K562 (cell line): Measurements from ENCODE around the gene NT5C3B. TPM values are rescaled to one million over a fixed set of nuclear protein-coding genes. Genes with fewer than 3 reads are reported as not detected.

Experiments
- ATAC-seq: fragments of 200-7000 bp; cut with Tn5 transposase; 3 replicates; pipeline ENCODE4 v1.9.1; 2020; ENCODE audit warnings: moderate library complexity
- Bru-seq: library from RNA; stranded (reverse); fragments of 400-500 nt; gene quantifications from one replicate; lab custom pipeline; 2021; lab: Mats Ljungman, UMichigan
- BruChase-seq, 2 experiments: library from RNA; stranded (reverse); fragments of 400-500 nt; gene quantifications; one replicate each; lab custom pipeline; 2021; lab: Mats Ljungman, UMichigan
- BruUV-seq: library from RNA; stranded (reverse); fragments of 400-500 nt; replicated peaks from 2 replicates; lab custom pipeline; 2021; lab: Mats Ljungman, UMichigan
- CTCF ChIA-PET: fragments of 300-600 bp; formaldehyde crosslinking; extraction: SDS; loops from one replicate; lab custom pipeline; 2021; ENCODE audit warnings: low intra/inter-chr PET ratio; lab: Yijun Ruan, JAX
- POLR2A ChIA-PET: fragments of 300-600, 350-650 bp; sonication (Branson Sonifier 250); formaldehyde crosslinking; extraction: SDS; loops from one replicate; lab custom pipeline; 2021; ENCODE audit warnings: antibody characterized with exemption, inconsistent platforms; lab: Yijun Ruan, JAX
- DNase-seq, 4 experiments: peaks; one replicate each; pipeline versions ENCODE4 v3.0.0 to v3.0.0-alpha.2; 2011 to 2018; ENCODE audit warnings: low spot score in 3 of 4, mixed read lengths in 3 of 4; ENCODE audit errors: extremely low read depth in 1 of 4
- FAIRE-seq: peaks from 2 replicates; lab custom pipeline; 2011; peaks lifted over from hg19 to GRCh38; lab: Jason Lieb, UNC
- H2AFZ ChIP-seq: 2 replicates; pipeline ENCODE4 v1.6.0; 2011; ENCODE audit warnings: low read depth, low read length, control low read depth, inconsistent platforms
- H3K27ac ChIP-seq: fragments of 200-600 bp; 3 replicates; pipeline ENCODE4 v1.8.0; 2011; ENCODE audit warnings: low read depth, mild to moderate bottlenecking, control low read depth, inconsistent platforms, low read length, moderate library complexity, mixed read lengths; ENCODE audit errors: extremely low read depth
- H3K27me3 ChIP-seq, 2 experiments: fragments of 300-600 bp in 1 of 2; 2 replicates in 1 of 2; 3 replicates in 1 of 2; pipeline versions ENCODE4 v1.6.0 to v1.8.0; 2011; ENCODE audit warnings: inconsistent platforms in 2 of 2, low read length in 2 of 2, mild to moderate bottlenecking in 1 of 2, mixed read lengths in 1 of 2, moderate library complexity in 1 of 2; ENCODE audit not compliant: control insufficient read depth in 2 of 2, insufficient read depth in 2 of 2
- H3K36me3 ChIP-seq: fragments of 300-600 bp; 3 replicates; pipeline ENCODE4 v1.8.0; 2011; ENCODE audit warnings: mild to moderate bottlenecking, low read length, inconsistent platforms; ENCODE audit not compliant: control insufficient read depth, insufficient read depth
- H3K4me1 ChIP-seq, 2 experiments: fragments of 200-600 bp in 1 of 2; replicated peaks in 1 of 2; 2 replicates in 1 of 2; 3 replicates in 1 of 2; pipeline versions ENCODE4 v1.5.1 to v1.8.0; 2011; ENCODE audit warnings: inconsistent platforms in 2 of 2, low read length in 2 of 2, mild to moderate bottlenecking in 1 of 2, mixed read lengths in 1 of 2, moderate library complexity in 1 of 2; ENCODE audit not compliant: control insufficient read depth in 2 of 2, insufficient read depth in 2 of 2
- H3K4me2 ChIP-seq: 2 replicates; pipeline ENCODE4 v1.6.1; 2011; ENCODE audit warnings: low read length, control low read depth, inconsistent platforms, mixed read lengths; ENCODE audit not compliant: insufficient read depth
- H3K4me3 ChIP-seq: fragments of 200-600 bp; sonication (generic), shearing (Covaris generic); 2 replicates; pipeline ENCODE4 v1.5.1; 2016; ENCODE audit warnings: control low read depth, inconsistent platforms
- H3K79me2 ChIP-seq: fragments of 200-600 bp; 3 replicates; pipeline ENCODE4 v1.8.0; 2011; ENCODE audit warnings: low read length, inconsistent platforms; ENCODE audit not compliant: control insufficient read depth, insufficient read depth
- H3K9ac ChIP-seq, 2 experiments: 2 replicates each; pipeline versions ENCODE4 v1.6.0 to v1.6.1; 2011; ENCODE audit warnings: low read depth in 2 of 2, low read length in 2 of 2, control low read depth in 1 of 2, inconsistent platforms in 1 of 2, mild to moderate bottlenecking in 1 of 2, mixed read lengths in 1 of 2; ENCODE audit not compliant: insufficient read depth in 1 of 2
- H3K9me1 ChIP-seq: one replicate; pipeline ENCODE4 v1.6.0; 2011; ENCODE audit warnings: inconsistent platforms, mild to moderate bottlenecking, low read length, moderate library complexity; ENCODE audit not compliant: control insufficient read depth, insufficient read depth
- H3K9me3 ChIP-seq: replicated peaks from 2 replicates; pipeline ENCODE4 v1.5.1; 2011; ENCODE audit warnings: low read depth, low read length, inconsistent platforms; ENCODE audit not compliant: control insufficient read depth, insufficient read depth
- H4K20me1 ChIP-seq: replicated peaks from 2 replicates; pipeline ENCODE4 v1.6.1; 2011; ENCODE audit warnings: low read length, inconsistent platforms, mixed read lengths; ENCODE audit not compliant: control insufficient read depth, insufficient read depth
- CXXC5 ChIP-seq: fragments of 250-450 bp; sonication (Bioruptor Pico); IDR thresholded peaks from 2 replicates; pipeline ENCODE4 v1.8.0; 2022; ENCODE audit warnings: inconsistent platforms, mild to moderate bottlenecking, moderate library complexity
- JUNB ChIP-seq: fragments of 450-650 bp; formaldehyde crosslinking; conservative IDR thresholded peaks from 2 replicates; pipeline ENCODE4 v1.4.0; 2020; ENCODE audit warnings: mild to moderate bottlenecking
- MNT ChIP-seq, 2 experiments: fragments of 450-650 bp; conservative IDR thresholded peaks; 2 replicates each; pipeline ENCODE4 v1.6.1; 2017; ENCODE audit warnings: mild to moderate bottlenecking in 2 of 2, moderate library complexity in 2 of 2
- PHF8 ChIP-seq: fragments of 200-600 bp; sonication (generic); IDR thresholded peaks from 2 replicates; pipeline ENCODE4 v1.6.1; 2012; ENCODE audit warnings: mixed run types, mild to moderate bottlenecking, inconsistent platforms, low read length, moderate library complexity, borderline replicate concordance
- POLR2G ChIP-seq: fragments of 200-400 bp; formaldehyde crosslinking; IDR thresholded peaks from 2 replicates; pipeline ENCODE4 v1.6.1; 2017; ENCODE audit warnings: low read depth, mild to moderate bottlenecking, antibody characterized with exemption, low read length, moderate library complexity
- TAF1 ChIP-seq: IDR thresholded peaks from 2 replicates; pipeline ENCODE4 v1.6.1; 2011; ENCODE audit warnings: mild to moderate bottlenecking, low read length, moderate library complexity; ENCODE audit not compliant: insufficient read depth, control insufficient read depth, severe bottlenecking; ENCODE audit errors: extremely low read depth
- ZNF384 ChIP-seq: IDR thresholded peaks from 2 replicates; pipeline ENCODE4 v1.6.1; 2012; ENCODE audit warnings: low read depth, low read length, improper control_type of control experiment
- ZNF395 ChIP-seq: fragments of 200-800 bp; sonication (Bioruptor generic); IDR thresholded peaks from 2 replicates; pipeline ENCODE4 v1.6.1; 2017; ENCODE audit warnings: missing genetic modification characterization, missing compliant biosample characterization
- WGBS: fragments of 100-300 bp; shearing (Covaris generic); methylation state at CpG from one replicate; pipeline ENCODE4 v1.1.6; 2016; ENCODE audit warnings: low coverage, mixed read lengths; ENCODE audit not compliant: insufficient coverage; ENCODE audit errors: missing lambda C conversion rate; 5-methylcytosine and 5-hydroxymethylcytosine counted together
- in situ Hi-C: fragments of 300-500 bp; cut with MboI; formaldehyde crosslinking; loops from 4 replicates; pipeline ENCODE4 v1.15.0; 2018; ENCODE audit warnings: inconsistent platforms, mixed read lengths
- intact Hi-C: fragments of 100-400 bp; cut with micrococcal nuclease; formaldehyde crosslinking; loops from 2 replicates; pipeline ENCODE4 v1.14.2; 2022
- long read RNA-seq, 3 experiments: library from polyadenylated mRNA in 2 of 3; library from RNA in 1 of 3; unstranded in 2 of 3; stranded (forward) in 1 of 3; transcript quantifications; one replicate each; pipeline ENCODE4 v2.0.0, GENCODE V29; 2019 to 2022
- polyA minus RNA-seq, 3 experiments: library from RNA; depleted of rRNA, polyadenylated mRNA; stranded (reverse); fragments of >200 nt; gene quantifications; 2 replicates each; pipeline ENCODE4 v1.2.3, GENCODE V29; 2011
- polyA plus RNA-seq, 8 experiments: library from polyadenylated mRNA; depleted of rRNA in 4 of 8; stranded (reverse) in 5 of 8; unstranded in 3 of 8; fragments of >200 nt; fragmentation: Nextera tagmentation in 2 of 8; fragmentation: Illumina TruSeq in 1 of 8; extraction: Ambion mirVana in 2 of 8; extraction: Trizol in 1 of 8; gene quantifications; 2 replicates each; pipeline versions ENCODE4 v1.2.1 to v1.2.3, GENCODE V29; 2011 to 2014; ENCODE audit warnings: inconsistent platforms in 1 of 8, missing spikeins in 1 of 8
- total RNA-seq, 7 experiments: library from RNA; depleted of rRNA in 6 of 7; stranded (reverse); fragments of >200 nt in 6 of 7; fragmentation: Illumina TruSeq in 2 of 7; extraction: Trizol in 2 of 7; gene quantifications; 2 replicates each; pipeline versions ENCODE4 v1.2.1 to v1.2.3, GENCODE V29; 2011 to 2021; ENCODE audit warnings: low replicate concordance in 1 of 7

NT5C3B gene
- 92.4 and 177 TPM in 2 replicates for total RNA-seq (2011; cell fraction: chromatin; rRNA removed; ENCODE audit: low replicate concordance)
- 104 and 115 TPM in 2 replicates for total RNA-seq (2011; cell fraction: nucleolus; rRNA removed)
- 81.6 and 114 TPM in 2 replicates for total RNA-seq (2011; cell fraction: nucleoplasm; rRNA removed)
- 91.7 and 116 TPM in 2 replicates for total RNA-seq (2014; rRNA removed)
- 85.0 and 90.4 TPM in 2 replicates for total RNA-seq (2014; rRNA removed; fragmentation: Illumina TruSeq; extraction: Trizol)
- 72.2 and 74.5 TPM in 2 replicates for total RNA-seq (2015; rRNA removed; fragmentation: Illumina TruSeq; extraction: Trizol)
- total RNA-seq (2021) = 80.6 and 82.6 TPM in 2 replicates
- 89.5 and 166 TPM in 2 replicates for polyA plus RNA-seq (2011; rRNA removed)
- 96.2 and 122 TPM in 2 replicates for polyA plus RNA-seq (2011; cell fraction: cytosol; rRNA removed)
- 125 and 160 TPM in 2 replicates for polyA plus RNA-seq (2011; cell fraction: nucleus; rRNA removed)
- 75.6 and 85.4 TPM in 2 replicates for polyA plus RNA-seq (2012)
- polyA plus RNA-seq (2014; fragmentation: Illumina TruSeq; extraction: Trizol) = 119 and 127 TPM in 2 replicates
- 10 to 100 TPM in 1 of 2 experiments, 1 to 10 TPM in 1; 2.0 to 10.8 TPM for polyA plus RNA-seq (2014; fragmentation: Nextera tagmentation; extraction: Ambion mirVana)
- 96.7 and 98.3 TPM in 2 replicates for polyA plus RNA-seq (2014; rRNA removed)
- polyA minus RNA-seq (2011; rRNA and poly(A)+ RNA removed) = 76.2 and 124 TPM in 2 replicates
- polyA minus RNA-seq (2011; cell fraction: cytosol; rRNA and poly(A)+ RNA removed) = 30.3 and 44.0 TPM in 2 replicates
- polyA minus RNA-seq (2011; cell fraction: nucleus; rRNA and poly(A)+ RNA removed) = 28.5 and 42.4 TPM in 2 replicates
- Bru-seq, nascent RNA = percentile 76 among the genes with signal in this experiment
- BruChase-seq, experiment 1, labeled RNA remaining after a 2-hour chase = percentile 66 among the genes with signal in this experiment
- BruChase-seq, experiment 2, labeled RNA remaining after a 6-hour chase = percentile 68 among the genes with signal in this experiment
- long read RNA-seq, experiment 1, transcript NT5C3B-216 (8 exons, 1,534 nt) = major isoform, 110 of 207 reads
- long read RNA-seq, experiment 1, transcript NT5C3B-201 (7 exons, 1,253 nt) = minor isoform, 16 of 207 reads
- long read RNA-seq, experiment 1, transcript NT5C3B-203 (9 exons, 975 nt) = minor isoform, 12 of 207 reads
- long read RNA-seq, experiment 1, partial matches to known transcripts = 16 of 207 reads
- long read RNA-seq, experiment 1, other reads (novel, unspliced or antisense) = 50 of 207 reads
- long read RNA-seq, experiment 2, transcript NT5C3B-216 (8 exons, 1,534 nt) = major isoform, 51 of 113 reads
- long read RNA-seq, experiment 2, transcript NT5C3B-201 (7 exons, 1,253 nt) = minor isoform, 7 of 113 reads
- long read RNA-seq, experiment 2, partial matches to known transcripts = 19 of 113 reads
- long read RNA-seq, experiment 2, other reads (novel, unspliced or antisense) = 31 of 113 reads
- long read RNA-seq, experiment 3, transcript NT5C3B-216 (8 exons, 1,534 nt) = major isoform, 63 of 98 reads
- long read RNA-seq, experiment 3, transcript NT5C3B-201 (7 exons, 1,253 nt) = minor isoform, 9 of 98 reads
- long read RNA-seq, experiment 3, transcript NT5C3B-203 (9 exons, 975 nt) = minor isoform, 7 of 98 reads
- long read RNA-seq, experiment 3, partial matches to known transcripts = 0 of 98 reads
- long read RNA-seq, experiment 3, other reads (novel, unspliced or antisense) = 17 of 98 reads

GRCh38 chr17:41835800-41836549 is at the start of gene NT5C3B:
TSS of gene NT5C3B (minus strand) at chr17:41836232. CDS start at chr17:41836193, 39 bp downstream.
- under 1% methylated on average over 38 of the region's 72 CpGs for WGBS
- Histone ChIP-seq H3K27ac (peak within 1 kb of the TSS; percentile 56), H3K36me3 (peaks cover 30% of the 10 kb centered on the region; the same call in 2 of the 3 replicates), H3K4me3 (peak within 1 kb of the TSS; percentile 77), H3K9ac (peak within 1 kb of the TSS; percentile 72 to 96), H3K27me3 (no peaks in the 10 kb centered on the region), H4K20me1 (no peaks in the 10 kb centered on the region), H3K4me1 (peaks cover 7 to 15% of the 10 kb centered on the region in 2 experiments; a peak in 4 of 5 replicates), H2AFZ (peak within 1 kb of the TSS; percentile 92), H3K9me1 (no peaks in the 10 kb centered on the region), H3K4me2 (peak within 1 kb of the TSS; percentile 89), H3K9me3 (no peaks in the 10 kb centered on the region), H3K79me2 (peaks cover 17% of the 10 kb centered on the region)
- intact Hi-C loops (no loop called here), in situ Hi-C loops (no loop called here)
- BruUV-seq = no TSS peak
- DNase-seq (peak; percentile 74 to 96 (median 94)), ATAC-seq (peak; percentile 95), FAIRE-seq (no peak)
- POLR2A ChIA-PET = interaction anchor here (0.6 to 2.1 kb wide), 5 partner anchors 12 to 342 kb away, joined by 3 to 6 read pairs (median 3); no protein-coding TSS in a partner anchor
- CTCF ChIA-PET = no interaction called here
- peak; percentile 82 for TF ChIP-seq POLR2G
- no peak for TF ChIP-seq JUNB (CRISPR knock-in tag)
- TF ChIP-seq MNT (conservative IDR thresholded peaks at IDR 0.05) = peak in 1 of 2 experiments; percentile 47; a peak in 2 of 4 replicates
- TF ChIP-seq ZNF395 (CRISPR knock-in tag) = peak; percentile 74; the same call in 1 of the 2 replicates
- TF ChIP-seq CXXC5 (CRISPR knock-in tag) = peak; percentile 41
- TF ChIP-seq ZNF384 = no peak
- peak; percentile 70; the same call in 1 of the 2 replicates for TF ChIP-seq PHF8
- peak; percentile 65 for TF ChIP-seq TAF1
